Hepatocyte (in vitro differentiated cells): ENCODE data around the gene ZNF879. TPM values are rescaled to one million over a fixed set of nuclear protein-coding genes. Genes with fewer than 3 reads are reported as not detected.

ENCODE experiments used
- DNase-seq: peaks from one replicate; pipeline ENCODE4 v3.0.0-alpha.2; 2016; ENCODE audit warnings: low spot score
- H2AFZ ChIP-seq: fragments of 200-600 bp; sonication (generic); 2 replicates; pipeline ENCODE4 v1.6.0; 2016; ENCODE audit warnings: antibody characterized with exemption, mild to moderate bottlenecking
- H3K27ac ChIP-seq: fragments of 200-600 bp; sonication (generic); 2 replicates; pipeline ENCODE4 v1.5.1; 2016; ENCODE audit warnings: mild to moderate bottlenecking
- H3K27me3 ChIP-seq: fragments of 200-600 bp; sonication (generic); 2 replicates; pipeline ENCODE4 v1.6.1; 2016
- H3K36me3 ChIP-seq: fragments of 200-600 bp; sonication (generic); replicated peaks from 2 replicates; pipeline ENCODE4 v1.5.1; 2016; ENCODE audit warnings: low read depth; ENCODE audit not compliant: insufficient read depth
- H3K4me1 ChIP-seq: fragments of 200-600 bp; sonication (generic); 2 replicates; pipeline ENCODE4 v1.5.1; 2016; ENCODE audit warnings: mild to moderate bottlenecking, moderate library complexity; ENCODE audit not compliant: insufficient read depth
- H3K4me2 ChIP-seq: fragments of 200-600 bp; sonication (generic); 2 replicates; pipeline ENCODE4 v1.6.0; 2016
- H3K4me3 ChIP-seq: fragments of 200-600 bp; sonication (generic); 2 replicates; pipeline ENCODE4 v1.5.1; 2016; ENCODE audit warnings: mild to moderate bottlenecking
- H3K79me2 ChIP-seq: fragments of 200-600 bp; sonication (generic); 2 replicates; pipeline ENCODE4 v1.6.0; 2017; ENCODE audit warnings: mild to moderate bottlenecking
- H3K9me2 ChIP-seq: fragments of 200-600 bp; sonication (generic); replicated peaks from 2 replicates; pipeline ENCODE4 v1.6.0; 2017; ENCODE audit warnings: mild to moderate bottlenecking; ENCODE audit not compliant: insufficient read depth
- H3K9me3 ChIP-seq: fragments of 200-600 bp; sonication (generic); 2 replicates; pipeline ENCODE4 v1.5.1; 2016; ENCODE audit warnings: low read depth, mild to moderate bottlenecking
- H4K20me1 ChIP-seq: fragments of 200-600 bp; sonication (generic); 2 replicates; pipeline ENCODE4 v1.6.0; 2016; ENCODE audit warnings: mild to moderate bottlenecking; ENCODE audit not compliant: insufficient read depth, poor library complexity, severe bottlenecking
- EZH2 ChIP-seq: fragments of 200-600 bp; sonication (generic); IDR thresholded peaks from 2 replicates; pipeline ENCODE4 v1.6.1; 2016; ENCODE audit warnings: antibody characterized with exemption, mild to moderate bottlenecking, borderline replicate concordance
- EZH2phosphoT487 ChIP-seq: fragments of 200-600 bp; sonication (generic); IDR thresholded peaks from one replicate; pipeline ENCODE4 v1.6.1; 2018; ENCODE audit warnings: antibody characterized with exemption, mild to moderate bottlenecking, low read depth, moderate library complexity; ENCODE audit not compliant: unreplicated experiment, severe bottlenecking
- WGBS: methylation state at CpG from one replicate; pipeline ENCODE4 v1.1.6; 2016; ENCODE audit warnings: low lambda C conversion rate; ENCODE audit errors: missing lambda C conversion rate; 5-methylcytosine and 5-hydroxymethylcytosine counted together
- polyA plus RNA-seq: library from polyadenylated mRNA; unstranded; fragments of >200 nt; fragmentation: Nextera tagmentation; extraction: Ambion mirVana; gene quantifications from 2 replicates; pipeline ENCODE4 v1.2.1, GENCODE V29; 2016
- total RNA-seq: library from RNA; depleted of rRNA; stranded (reverse); fragments of >200 nt; gene quantifications from 2 replicates; pipeline ENCODE4 v1.2.3, GENCODE V29; 2014
- TF ChIP-seq, protein P1 (sequence below): fragments of 200-600 bp; sonication (generic); IDR thresholded peaks from 2 replicates; pipeline ENCODE4 v1.5.1; 2016; ENCODE audit warnings: antibody characterized with exemption, mild to moderate bottlenecking; ENCODE audit not compliant: poor library complexity

Gene ZNF879
- total and polyA plus RNA-seq, 2 experiments from 2014 or later, result 3.6 to 4.0 TPM

GRCh38 chr5:178988436-178989220, 35.0 kb upstream of the ZNF879 start:
- no peak for DNase-seq
- H3K27me3 ChIP-seq, result peaks cover 9% of the 10 kb centered on the region
- H3K4me1 ChIP-seq, result no peaks in the 10 kb centered on the region
- H3K4me2 ChIP-seq, result no peak overlapping the region
- TF ChIP-seq EZH2phosphoT487 (no peak), EZH2 (no peak)
- TF ChIP-seq, protein P1, sequence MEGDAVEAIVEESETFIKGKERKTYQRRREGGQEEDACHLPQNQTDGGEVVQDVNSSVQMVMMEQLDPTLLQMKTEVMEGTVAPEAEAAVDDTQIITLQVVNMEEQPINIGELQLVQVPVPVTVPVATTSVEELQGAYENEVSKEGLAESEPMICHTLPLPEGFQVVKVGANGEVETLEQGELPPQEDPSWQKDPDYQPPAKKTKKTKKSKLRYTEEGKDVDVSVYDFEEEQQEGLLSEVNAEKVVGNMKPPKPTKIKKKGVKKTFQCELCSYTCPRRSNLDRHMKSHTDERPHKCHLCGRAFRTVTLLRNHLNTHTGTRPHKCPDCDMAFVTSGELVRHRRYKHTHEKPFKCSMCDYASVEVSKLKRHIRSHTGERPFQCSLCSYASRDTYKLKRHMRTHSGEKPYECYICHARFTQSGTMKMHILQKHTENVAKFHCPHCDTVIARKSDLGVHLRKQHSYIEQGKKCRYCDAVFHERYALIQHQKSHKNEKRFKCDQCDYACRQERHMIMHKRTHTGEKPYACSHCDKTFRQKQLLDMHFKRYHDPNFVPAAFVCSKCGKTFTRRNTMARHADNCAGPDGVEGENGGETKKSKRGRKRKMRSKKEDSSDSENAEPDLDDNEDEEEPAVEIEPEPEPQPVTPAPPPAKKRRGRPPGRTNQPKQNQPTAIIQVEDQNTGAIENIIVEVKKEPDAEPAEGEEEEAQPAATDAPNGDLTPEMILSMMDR, result no peak
- H3K9me3 ChIP-seq, result no peaks in the 10 kb centered on the region
- no peak overlapping the region for H2AFZ ChIP-seq
- 90% methylated on average over 16 of the region's 27 CpGs for WGBS
- no peak overlapping the region for H3K4me3 ChIP-seq
- H3K36me3 ChIP-seq, result no peaks in the 10 kb centered on the region
- H3K27ac ChIP-seq, result no peak overlapping the region
- H4K20me1 ChIP-seq, result no peaks in the 10 kb centered on the region
- no peaks in the 10 kb centered on the region for H3K9me2 ChIP-seq
- H3K79me2 ChIP-seq, result no peaks in the 10 kb centered on the region

GRCh38 chr5:178989311-178989710, 34.3 kb upstream of the ZNF879 start:
- Histone ChIP-seq H3K79me2 (no peaks in the 10 kb centered on the region), H3K9me3 (no peaks in the 10 kb centered on the region), H2AFZ (no peak overlapping the region), H4K20me1 (no peaks in the 10 kb centered on the region), H3K27me3 (peaks cover 15% of the 10 kb centered on the region), H3K36me3 (no peaks in the 10 kb centered on the region), H3K9me2 (no peaks in the 10 kb centered on the region), H3K4me3 (no peak overlapping the region), H3K4me2 (no peak overlapping the region), H3K27ac (no peak overlapping the region), H3K4me1 (no peaks in the 10 kb centered on the region)
- 84% methylated on average over 7 of the region's 7 CpGs for WGBS
- DNase-seq, result no peak
- TF ChIP-seq EZH2phosphoT487 (no peak), EZH2 (no peak)
- TF ChIP-seq, protein P1, result no peak

GRCh38 chr5:178990491-178990890, 33.1 kb upstream of the ZNF879 start:
- TF ChIP-seq EZH2phosphoT487 (no peak), EZH2 (no peak)
- TF ChIP-seq, protein P1, result no peak
- H3K4me3 ChIP-seq, result no peak overlapping the region
- H2AFZ ChIP-seq, result no peak overlapping the region
- H3K36me3 ChIP-seq, result no peaks in the 10 kb centered on the region
- no peaks in the 10 kb centered on the region for H3K4me1 ChIP-seq
- H3K9me3 ChIP-seq, result no peaks in the 10 kb centered on the region
- H3K4me2 ChIP-seq, result no peak overlapping the region
- peaks cover 22% of the 10 kb centered on the region for H3K27me3 ChIP-seq
- WGBS, result 90% methylated on average over 8 of the region's 12 CpGs
- no peaks in the 10 kb centered on the region for H4K20me1 ChIP-seq
- no peak overlapping the region for H3K27ac ChIP-seq
- no peak for DNase-seq
- H3K79me2 ChIP-seq, result no peaks in the 10 kb centered on the region
- no peaks in the 10 kb centered on the region for H3K9me2 ChIP-seq
